Neural cell (in vitro differentiated cells): Measurements from ENCODE around the gene DCDC2. TPM values are rescaled to one million over a fixed set of nuclear protein-coding genes. Genes with fewer than 3 reads are reported as not detected.

Experiments used
- H2AFZ ChIP-seq: fragments of 200-600, 300-800 bp; sonication (generic), shearing (Covaris generic); 2 replicates; pipeline ENCODE4 v1.6.0; 2014; ENCODE audit warnings: low read depth, mild to moderate bottlenecking, antibody characterized with exemption, low read length, moderate library complexity
- H3F3A ChIP-seq: fragments of 200-600 bp; shearing (Covaris generic); 2 replicates; pipeline ENCODE4 v1.6.1; 2016; ENCODE audit warnings: mild to moderate bottlenecking, moderate library complexity, mixed read lengths, antibody characterized with exemption, low read length; ENCODE audit not compliant: insufficient read depth, poor library complexity, severe bottlenecking
- H3K27ac ChIP-seq: fragments of 200-600, 300-800 bp; sonication (generic), shearing (Covaris generic); 2 replicates; pipeline ENCODE4 v1.5.1; 2014; ENCODE audit warnings: mild to moderate bottlenecking, low read length, moderate library complexity
- H3K27me3 ChIP-seq: fragments of 300-800, 200-600 bp; sonication (generic), shearing (Covaris generic); 2 replicates; pipeline ENCODE4 v1.6.0; 2014; ENCODE audit warnings: mild to moderate bottlenecking, low read depth, low read length, moderate library complexity; ENCODE audit not compliant: insufficient read depth
- H3K36me3 ChIP-seq: fragments of 300-800, 200-600 bp; sonication (generic), shearing (Covaris generic); 2 replicates; pipeline ENCODE4 v1.5.1; 2014; ENCODE audit warnings: mild to moderate bottlenecking, antibody characterized with exemption, low read length, moderate library complexity; ENCODE audit not compliant: insufficient read depth
- H3K4me2 ChIP-seq: fragments of 300-800, 200-600 bp; sonication (generic), shearing (Covaris generic); 2 replicates; pipeline ENCODE4 v1.6.0; 2014; ENCODE audit warnings: mild to moderate bottlenecking, low read length
- H3K4me3 ChIP-seq: fragments of 300-800, 200-600 bp; sonication (generic), shearing (Covaris generic); 2 replicates; pipeline ENCODE4 v1.5.1; 2014; ENCODE audit warnings: mild to moderate bottlenecking, low read length, moderate library complexity
- H3K79me2 ChIP-seq: fragments of 200-600 bp; shearing (Covaris generic); replicated peaks from 2 replicates; pipeline ENCODE4 v1.6.0; 2014; ENCODE audit warnings: mild to moderate bottlenecking, low read length, moderate library complexity; ENCODE audit not compliant: insufficient read depth
- H3K9ac ChIP-seq: fragments of 300-800, 200-600 bp; sonication (generic), shearing (Covaris generic); 2 replicates; pipeline ENCODE4 v1.6.1; 2016; ENCODE audit warnings: mild to moderate bottlenecking, low read length, mixed read lengths
- H3K9me2 ChIP-seq: fragments of 200-600 bp; shearing (Covaris generic); 2 replicates; pipeline ENCODE4 v1.6.1; 2016; ENCODE audit warnings: mild to moderate bottlenecking, low read length, mixed read lengths; ENCODE audit not compliant: insufficient read depth
- H3K9me3 ChIP-seq: fragments of 200-600, 300-800 bp; sonication (generic), shearing (Covaris generic); 2 replicates; pipeline ENCODE4 v1.6.1; 2016; ENCODE audit warnings: mild to moderate bottlenecking, mixed run types, low read length, moderate library complexity, mixed read lengths
- H4K20me1 ChIP-seq: fragments of 200-600 bp; shearing (Covaris generic); 2 replicates; pipeline ENCODE4 v1.6.1; 2016; ENCODE audit warnings: mild to moderate bottlenecking, mixed run types; ENCODE audit not compliant: insufficient read depth
- EP300 ChIP-seq: fragments of 450-650 bp; conservative IDR thresholded peaks from 2 replicates; pipeline ENCODE4 v1.6.1; 2014; ENCODE audit warnings: antibody characterized with exemption, mild to moderate bottlenecking, moderate library complexity; ENCODE audit not compliant: poor library complexity, severe bottlenecking
- EZH2 ChIP-seq: fragments of 200-600, 300-800 bp; shearing (Covaris generic), sonication (generic); IDR thresholded peaks from 2 replicates; pipeline ENCODE4 v1.6.1; 2014; ENCODE audit warnings: antibody characterized with exemption, low read length, borderline replicate concordance, mild to moderate bottlenecking; ENCODE audit not compliant: insufficient read depth, poor library complexity, severe bottlenecking
- MXI1 ChIP-seq: fragments of 450-650 bp; conservative IDR thresholded peaks from 2 replicates; pipeline ENCODE4 v1.6.1; 2014; ENCODE audit warnings: antibody characterized with exemption, mild to moderate bottlenecking; ENCODE audit not compliant: poor library complexity, severe bottlenecking
- POLR2AphosphoS5 ChIP-seq: IDR thresholded peaks from 2 replicates; pipeline ENCODE4 v1.6.1; 2012
- RAD21 ChIP-seq: fragments of 450-650 bp; conservative IDR thresholded peaks from 2 replicates; pipeline ENCODE4 v1.6.1; 2014; ENCODE audit warnings: antibody characterized with exemption, mild to moderate bottlenecking, moderate library complexity
- SMC3 ChIP-seq: fragments of 450-650 bp; conservative IDR thresholded peaks from 2 replicates; pipeline ENCODE4 v1.6.1; 2014; ENCODE audit warnings: antibody characterized with exemption, mild to moderate bottlenecking, moderate library complexity; ENCODE audit not compliant: poor library complexity
- TAF1 ChIP-seq: IDR thresholded peaks from 2 replicates; pipeline ENCODE4 v1.6.1; 2012; ENCODE audit warnings: low read depth
- polyA plus RNA-seq: library from polyadenylated mRNA; depleted of rRNA; stranded (reverse); fragments of >200 nt; gene quantifications from 2 replicates; pipeline ENCODE4 v1.2.3, GENCODE V29; 2014
- TF ChIP-seq, protein P1 (sequence below): IDR thresholded peaks from 2 replicates; pipeline ENCODE4 v1.6.1; 2012; ENCODE audit warnings: borderline replicate concordance
- TF ChIP-seq, protein P2 (sequence below): fragments of 450-650 bp; IDR thresholded peaks from 2 replicates; pipeline ENCODE4 v1.5.1; 2014; ENCODE audit warnings: antibody characterized with exemption, mild to moderate bottlenecking, moderate library complexity; ENCODE audit not compliant: poor library complexity, severe bottlenecking

The DCDC2 gene
- polyA plus RNA-seq, 1 donor from 2014 or later, result 0.57 TPM

DNA sequence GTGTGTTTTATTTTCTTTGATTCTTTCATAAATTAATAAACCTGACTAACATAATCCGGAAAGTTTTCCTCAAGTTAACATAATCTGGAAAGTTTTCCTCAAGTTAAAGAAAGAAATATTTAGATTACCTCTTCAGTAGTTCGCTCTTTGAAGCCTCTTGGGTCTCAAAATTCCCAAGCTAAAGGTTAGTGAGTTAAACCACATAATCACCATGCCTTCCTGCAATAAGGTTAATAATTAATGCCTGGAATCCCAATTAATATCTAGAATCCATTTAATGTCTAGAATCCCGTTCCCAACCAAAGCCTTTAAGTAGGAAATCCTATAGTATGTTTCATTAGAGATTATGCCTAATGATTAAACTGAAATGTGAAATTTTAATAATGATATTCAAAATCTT is 12.9 kb downstream of the DCDC2 start:
- TF ChIP-seq RAD21 (no peak), TAF1 (no peak), POLR2AphosphoS5 (no peak), MXI1 (no peak), EZH2 (no peak), EP300 (no peak), SMC3 (no peak)
- TF ChIP-seq, protein P1, sequence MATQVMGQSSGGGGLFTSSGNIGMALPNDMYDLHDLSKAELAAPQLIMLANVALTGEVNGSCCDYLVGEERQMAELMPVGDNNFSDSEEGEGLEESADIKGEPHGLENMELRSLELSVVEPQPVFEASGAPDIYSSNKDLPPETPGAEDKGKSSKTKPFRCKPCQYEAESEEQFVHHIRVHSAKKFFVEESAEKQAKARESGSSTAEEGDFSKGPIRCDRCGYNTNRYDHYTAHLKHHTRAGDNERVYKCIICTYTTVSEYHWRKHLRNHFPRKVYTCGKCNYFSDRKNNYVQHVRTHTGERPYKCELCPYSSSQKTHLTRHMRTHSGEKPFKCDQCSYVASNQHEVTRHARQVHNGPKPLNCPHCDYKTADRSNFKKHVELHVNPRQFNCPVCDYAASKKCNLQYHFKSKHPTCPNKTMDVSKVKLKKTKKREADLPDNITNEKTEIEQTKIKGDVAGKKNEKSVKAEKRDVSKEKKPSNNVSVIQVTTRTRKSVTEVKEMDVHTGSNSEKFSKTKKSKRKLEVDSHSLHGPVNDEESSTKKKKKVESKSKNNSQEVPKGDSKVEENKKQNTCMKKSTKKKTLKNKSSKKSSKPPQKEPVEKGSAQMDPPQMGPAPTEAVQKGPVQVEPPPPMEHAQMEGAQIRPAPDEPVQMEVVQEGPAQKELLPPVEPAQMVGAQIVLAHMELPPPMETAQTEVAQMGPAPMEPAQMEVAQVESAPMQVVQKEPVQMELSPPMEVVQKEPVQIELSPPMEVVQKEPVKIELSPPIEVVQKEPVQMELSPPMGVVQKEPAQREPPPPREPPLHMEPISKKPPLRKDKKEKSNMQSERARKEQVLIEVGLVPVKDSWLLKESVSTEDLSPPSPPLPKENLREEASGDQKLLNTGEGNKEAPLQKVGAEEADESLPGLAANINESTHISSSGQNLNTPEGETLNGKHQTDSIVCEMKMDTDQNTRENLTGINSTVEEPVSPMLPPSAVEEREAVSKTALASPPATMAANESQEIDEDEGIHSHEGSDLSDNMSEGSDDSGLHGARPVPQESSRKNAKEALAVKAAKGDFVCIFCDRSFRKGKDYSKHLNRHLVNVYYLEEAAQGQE, result no peak
- TF ChIP-seq, protein P2, sequence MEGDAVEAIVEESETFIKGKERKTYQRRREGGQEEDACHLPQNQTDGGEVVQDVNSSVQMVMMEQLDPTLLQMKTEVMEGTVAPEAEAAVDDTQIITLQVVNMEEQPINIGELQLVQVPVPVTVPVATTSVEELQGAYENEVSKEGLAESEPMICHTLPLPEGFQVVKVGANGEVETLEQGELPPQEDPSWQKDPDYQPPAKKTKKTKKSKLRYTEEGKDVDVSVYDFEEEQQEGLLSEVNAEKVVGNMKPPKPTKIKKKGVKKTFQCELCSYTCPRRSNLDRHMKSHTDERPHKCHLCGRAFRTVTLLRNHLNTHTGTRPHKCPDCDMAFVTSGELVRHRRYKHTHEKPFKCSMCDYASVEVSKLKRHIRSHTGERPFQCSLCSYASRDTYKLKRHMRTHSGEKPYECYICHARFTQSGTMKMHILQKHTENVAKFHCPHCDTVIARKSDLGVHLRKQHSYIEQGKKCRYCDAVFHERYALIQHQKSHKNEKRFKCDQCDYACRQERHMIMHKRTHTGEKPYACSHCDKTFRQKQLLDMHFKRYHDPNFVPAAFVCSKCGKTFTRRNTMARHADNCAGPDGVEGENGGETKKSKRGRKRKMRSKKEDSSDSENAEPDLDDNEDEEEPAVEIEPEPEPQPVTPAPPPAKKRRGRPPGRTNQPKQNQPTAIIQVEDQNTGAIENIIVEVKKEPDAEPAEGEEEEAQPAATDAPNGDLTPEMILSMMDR, result no peak
- H3K9me3 ChIP-seq, result no peaks in the 10 kb centered on the region
- H3K9ac ChIP-seq, result no peak overlapping the region
- no peaks in the 10 kb centered on the region for H4K20me1 ChIP-seq
- no peaks in the 10 kb centered on the region for H3K9me2 ChIP-seq
- no peak overlapping the region for H2AFZ ChIP-seq
- H3K4me2 ChIP-seq, result no peak overlapping the region
- no peaks in the 10 kb centered on the region for H3K27me3 ChIP-seq
- no peak overlapping the region for H3K27ac ChIP-seq
- H3K79me2 ChIP-seq, result no peaks in the 10 kb centered on the region
- no peaks in the 10 kb centered on the region for H3F3A ChIP-seq
- no peak overlapping the region for H3K4me3 ChIP-seq
- no peaks in the 10 kb centered on the region for H3K36me3 ChIP-seq

DNA sequence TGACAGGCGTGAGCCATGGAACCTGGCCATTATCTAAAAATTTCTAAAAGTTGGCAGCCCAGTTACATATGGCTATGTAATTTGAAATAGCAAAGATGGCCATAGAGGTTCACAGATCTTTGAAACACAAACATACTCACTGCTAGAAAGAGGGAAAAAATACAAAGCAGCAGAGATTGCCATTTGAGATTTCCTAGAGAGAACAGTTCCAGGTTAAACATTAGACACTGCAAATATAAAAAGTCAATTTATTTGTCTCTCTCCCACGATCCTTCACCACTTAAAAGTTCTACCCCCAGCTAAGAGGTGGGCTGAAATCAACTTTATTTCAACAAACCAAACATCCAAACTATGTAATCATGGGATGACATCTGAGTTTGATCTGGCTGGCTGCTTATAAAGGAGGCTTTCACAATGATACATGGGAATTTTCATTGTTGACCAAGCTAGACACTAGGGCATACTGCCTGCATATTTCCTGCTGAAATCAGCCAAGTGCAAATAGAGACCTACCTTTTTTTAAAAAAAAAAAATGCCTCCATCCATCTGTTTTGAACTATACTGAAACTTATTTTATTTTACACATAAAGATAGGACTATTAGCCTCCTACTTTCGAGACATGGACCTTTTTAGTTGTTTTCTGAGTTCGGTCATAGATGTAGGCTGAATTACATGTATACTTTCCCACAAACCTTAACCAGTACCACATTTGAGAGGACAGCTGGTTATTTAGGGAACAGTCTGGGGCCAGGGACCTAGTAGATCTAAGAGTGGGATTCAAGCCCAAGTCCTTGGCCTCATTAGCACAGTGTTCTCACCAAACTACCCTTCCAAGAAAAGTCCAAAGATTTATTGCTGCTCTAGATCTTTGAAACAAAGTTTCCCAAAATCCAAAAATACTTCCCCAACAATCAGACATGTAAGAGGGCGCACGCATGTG is 16.6 kb downstream of the DCDC2 start:
- Histone ChIP-seq H2AFZ (no peak overlapping the region), H3K27me3 (no peaks in the 10 kb centered on the region), H3K79me2 (no peaks in the 10 kb centered on the region), H3K27ac (no peak overlapping the region), H4K20me1 (no peaks in the 10 kb centered on the region), H3K9ac (no peak overlapping the region), H3F3A (no peaks in the 10 kb centered on the region), H3K4me2 (no peak overlapping the region), H3K36me3 (no peaks in the 10 kb centered on the region), H3K9me2 (no peaks in the 10 kb centered on the region), H3K9me3 (no peaks in the 10 kb centered on the region), H3K4me3 (no peak overlapping the region)
- no peak for TF ChIP-seq SMC3
- no peak for TF ChIP-seq EP300
- TF ChIP-seq, protein P2, result no peak
- TF ChIP-seq, protein P1, result no peak
